GM19397 (cell line): ENCODE measurements around the gene SMARCB1.

ENCODE experiments used
- ATAC-seq: cut with Tn5 transposase; IDR thresholded peaks from one replicate; pipeline ENCODE4 v1.9.1; 2021; ENCODE audit warnings: mild to moderate bottlenecking, moderate library complexity; ENCODE audit not compliant: unreplicated experiment

SMARCB1 gene

GRCh38 chr22:23760056-23760455, 26.7 kb upstream of the SMARCB1 start:
- ATAC-seq = no peak

- no peak for ATAC-seq
These were observed 23.8 kb upstream of the SMARCB1 start, which contains the start of gene C22orf15 for GRCh38 chr22:23762842-23763578. TSS of gene C22orf15 (plus strand) at chr22:23762990. CDS start at chr22:23763307, 317 bp downstream.

- ATAC-seq = no peak
These were observed 23.2 kb upstream of the SMARCB1 start for GRCh38 chr22:23763579-23763945.

- no peak for ATAC-seq
These were observed 22.8 kb upstream of the SMARCB1 start for GRCh38 chr22:23763954-23764353.

GRCh38 chr22:23764899-23765881, 21.6 kb upstream of the SMARCB1 start:
- no peak for ATAC-seq

- no peak for ATAC-seq
These were observed 19.5 kb upstream of the SMARCB1 start for GRCh38 chr22:23767303-23767672.

GRCh38 chr22:23767673-23768548, 18.9 kb upstream of the SMARCB1 start, which contains the start of gene CHCHD10:
TSS of gene CHCHD10 (minus strand) at chr22:23767972. CDS start at chr22:23767874, 98 bp downstream.
- peak; percentile 63 for ATAC-seq

GRCh38 chr22:23769321-23769965, 17.3 kb upstream of the SMARCB1 start:
- ATAC-seq = no peak

GRCh38 chr22:23772315-23772648, 14.5 kb upstream of the SMARCB1 start:
- ATAC-seq = no peak

GRCh38 chr22:23772649-23773473, 13.9 kb upstream of the SMARCB1 start, which contains the start of gene MMP11:
TSS of gene MMP11 (plus strand) at chr22:23772849. CDS start at chr22:23772871, 22 bp downstream.
- ATAC-seq = no peak

- ATAC-seq = no peak
These were observed 13.2 kb upstream of the SMARCB1 start for GRCh38 chr22:23773483-23774113.

- no peak for ATAC-seq
These were observed 12.4 kb upstream of the SMARCB1 start for GRCh38 chr22:23774114-23774921.

GRCh38 chr22:23774922-23775436, 11.8 kb upstream of the SMARCB1 start:
- no peak for ATAC-seq

- ATAC-seq = no peak
These were observed 10.9 kb upstream of the SMARCB1 start for GRCh38 chr22:23775779-23776375.

- ATAC-seq = no peak
These were observed 8.8 kb upstream of the SMARCB1 start for GRCh38 chr22:23777776-23778576.

GRCh38 chr22:23778577-23778900, 8.2 kb upstream of the SMARCB1 start:
- ATAC-seq = no peak

- ATAC-seq = no peak
These were observed 7.7 kb upstream of the SMARCB1 start for GRCh38 chr22:23779083-23779482.
